ENCODE results near the gene IL1R2. TPM values are rescaled to one million over a fixed set of nuclear protein-coding genes. Genes with fewer than 3 reads are reported as not detected.

IL1R2 gene
- total RNA-seq, 1 experiment from 2014 or later = not detected

DNA sequence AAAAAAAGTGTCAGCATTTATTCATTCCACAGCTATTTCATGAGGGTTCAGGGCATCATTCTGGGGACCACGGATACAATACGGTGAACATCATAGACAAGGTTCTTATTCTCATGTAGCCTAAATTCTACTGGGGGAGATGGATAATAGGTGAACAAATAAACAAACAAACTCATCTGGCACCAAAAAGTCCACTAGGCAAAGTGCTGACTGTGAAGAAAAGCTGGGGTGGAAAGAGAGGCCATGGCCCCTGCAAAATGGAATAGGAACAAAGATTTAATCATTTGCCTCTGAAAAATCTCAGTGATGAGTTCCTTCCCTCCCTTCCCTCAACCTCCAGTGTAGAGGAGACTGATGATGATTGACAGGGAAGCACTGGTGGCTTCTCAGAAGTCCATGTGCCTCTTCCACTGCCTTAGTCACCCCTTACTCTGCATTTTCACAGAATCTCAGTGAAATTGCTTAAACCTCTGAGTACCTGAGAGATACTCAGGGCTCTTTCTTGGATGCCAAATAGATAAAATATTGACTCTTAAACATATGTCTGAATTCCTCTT, 81.5 kb downstream of the IL1R2 start:
- TF ChIP-seq, protein P1, sequence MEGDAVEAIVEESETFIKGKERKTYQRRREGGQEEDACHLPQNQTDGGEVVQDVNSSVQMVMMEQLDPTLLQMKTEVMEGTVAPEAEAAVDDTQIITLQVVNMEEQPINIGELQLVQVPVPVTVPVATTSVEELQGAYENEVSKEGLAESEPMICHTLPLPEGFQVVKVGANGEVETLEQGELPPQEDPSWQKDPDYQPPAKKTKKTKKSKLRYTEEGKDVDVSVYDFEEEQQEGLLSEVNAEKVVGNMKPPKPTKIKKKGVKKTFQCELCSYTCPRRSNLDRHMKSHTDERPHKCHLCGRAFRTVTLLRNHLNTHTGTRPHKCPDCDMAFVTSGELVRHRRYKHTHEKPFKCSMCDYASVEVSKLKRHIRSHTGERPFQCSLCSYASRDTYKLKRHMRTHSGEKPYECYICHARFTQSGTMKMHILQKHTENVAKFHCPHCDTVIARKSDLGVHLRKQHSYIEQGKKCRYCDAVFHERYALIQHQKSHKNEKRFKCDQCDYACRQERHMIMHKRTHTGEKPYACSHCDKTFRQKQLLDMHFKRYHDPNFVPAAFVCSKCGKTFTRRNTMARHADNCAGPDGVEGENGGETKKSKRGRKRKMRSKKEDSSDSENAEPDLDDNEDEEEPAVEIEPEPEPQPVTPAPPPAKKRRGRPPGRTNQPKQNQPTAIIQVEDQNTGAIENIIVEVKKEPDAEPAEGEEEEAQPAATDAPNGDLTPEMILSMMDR (conservative IDR thresholded peaks at IDR 0.05; ENCODE audit: low read depth, low read length) = no peak
- no peak for TF ChIP-seq EZH2 (IDR thresholded peaks at IDR 0.05; ENCODE audit: borderline replicate concordance, low read depth, low read length, poor library complexity, severe bottlenecking)
- CTCF ChIA-PET = no interaction called here
- H3K36me3 ChIP-seq (ENCODE audit: insufficient read depth, low read length, poor library complexity, severe bottlenecking) = no peaks in the 10 kb centered on the region
- no peaks in the 10 kb centered on the region for H3K4me1 ChIP-seq (ENCODE audit: insufficient read depth, low read length, poor library complexity, severe bottlenecking)
- H3K9me3 ChIP-seq (ENCODE audit: low read depth, low read length, poor library complexity, severe bottlenecking) = no peaks in the 10 kb centered on the region
- no TSS peak for BruUV-seq (replicated peaks)
- no peak for DNase-seq (ENCODE audit: low spot score)
- H3K27ac ChIP-seq (ENCODE audit: low read depth, low read length, poor library complexity, severe bottlenecking) = no peak overlapping the region
- H3K27me3 ChIP-seq (replicated peaks; ENCODE audit: insufficient read depth, low read depth, low read length, poor library complexity) = peaks cover 3% of the 10 kb centered on the region
- POLR2A ChIA-PET (ENCODE audit: low non-redundant PET) = no interaction called here
- H3K4me3 ChIP-seq (ENCODE audit: low read depth, low read length, poor library complexity, severe bottlenecking) = no peak overlapping the region
- intact Hi-C loops (cut with micrococcal nuclease; ENCODE audit: unreplicated experiment) = no loop called here

DNA sequence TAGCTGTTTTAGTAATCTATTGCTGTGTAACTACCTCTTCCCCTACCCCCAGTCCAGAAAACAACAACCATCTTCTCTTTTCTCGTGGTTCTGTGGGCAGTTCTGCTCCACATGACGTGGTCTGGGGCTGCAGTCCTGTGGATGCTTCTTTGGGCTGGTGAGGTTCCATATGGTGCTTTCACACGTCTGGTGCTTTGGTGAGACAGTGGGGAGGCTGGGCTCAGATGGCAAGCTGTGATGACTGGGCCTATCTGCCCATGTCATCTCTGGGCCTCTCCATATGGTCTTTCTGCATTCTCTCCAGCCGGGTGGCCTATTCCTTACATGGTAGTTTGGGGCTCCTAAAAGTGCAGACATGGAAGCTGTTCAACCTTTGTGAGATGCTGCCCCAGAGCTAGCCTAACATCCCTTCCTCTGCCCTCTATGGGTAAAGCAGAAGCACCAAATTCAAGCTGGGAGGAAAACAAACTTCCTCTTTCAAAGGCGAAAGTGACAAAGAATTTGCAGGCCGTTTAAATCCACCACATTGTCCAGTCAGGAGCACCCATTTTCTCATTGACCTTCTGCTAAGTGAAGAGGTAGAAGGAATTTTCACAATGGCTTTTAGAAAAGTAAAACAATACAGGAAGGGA, 82.5 kb downstream of the IL1R2 start:
- H3K27me3 ChIP-seq (replicated peaks; ENCODE audit: insufficient read depth, low read depth, low read length, poor library complexity) = peaks cover 3% of the 10 kb centered on the region
- POLR2A ChIA-PET (ENCODE audit: low non-redundant PET) = no interaction called here

DNA sequence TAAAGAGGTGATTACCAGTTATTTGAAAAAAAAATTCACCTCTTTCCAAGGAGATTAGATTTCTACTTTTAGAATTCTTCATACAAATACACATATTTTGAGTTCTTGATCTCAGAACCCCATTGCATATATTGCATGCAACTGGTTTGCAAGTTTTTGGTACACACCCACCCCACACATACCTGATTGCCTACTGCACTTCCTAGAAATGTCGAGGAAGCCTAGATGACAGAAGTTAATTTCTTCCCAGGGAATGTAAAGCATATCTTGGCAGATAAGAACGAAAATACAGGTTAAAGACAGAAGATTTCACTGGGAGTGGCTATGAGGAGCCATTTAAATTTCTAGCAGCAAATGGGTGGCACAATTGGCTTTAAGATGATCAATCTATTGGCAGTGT, 83.7 kb downstream of the IL1R2 start:
- H3K9me3 ChIP-seq (ENCODE audit: low read depth, low read length, poor library complexity, severe bottlenecking) = no peaks in the 10 kb centered on the region
- no TSS peak for BruUV-seq (replicated peaks)
- H3K27ac ChIP-seq (ENCODE audit: low read depth, low read length, poor library complexity, severe bottlenecking) = no peak overlapping the region
- H3K36me3 ChIP-seq (ENCODE audit: insufficient read depth, low read length, poor library complexity, severe bottlenecking) = no peaks in the 10 kb centered on the region
- DNase-seq (ENCODE audit: low spot score) = no peak
- TF ChIP-seq, protein P1 (conservative IDR thresholded peaks at IDR 0.05; ENCODE audit: low read depth, low read length) = no peak
- H3K4me3 ChIP-seq (ENCODE audit: low read depth, low read length, poor library complexity, severe bottlenecking) = no peak overlapping the region
- no peaks in the 10 kb centered on the region for H3K4me1 ChIP-seq (ENCODE audit: insufficient read depth, low read length, poor library complexity, severe bottlenecking)
- H3K27me3 ChIP-seq (replicated peaks; ENCODE audit: insufficient read depth, low read depth, low read length, poor library complexity) = peaks cover 3% of the 10 kb centered on the region
- POLR2A ChIA-PET (ENCODE audit: low non-redundant PET) = no interaction called here
- CTCF ChIA-PET = no interaction called here
- intact Hi-C loops (cut with micrococcal nuclease; ENCODE audit: unreplicated experiment) = no loop called here

More for the DNA sequence above, 82.5 kb downstream of the IL1R2 start:
- intact Hi-C loops (cut with micrococcal nuclease; ENCODE audit: unreplicated experiment) = no loop called here
- CTCF ChIA-PET = no interaction called here
- BruUV-seq (replicated peaks) = no TSS peak
- no peak for TF ChIP-seq EZH2 (IDR thresholded peaks at IDR 0.05; ENCODE audit: borderline replicate concordance, low read depth, low read length, poor library complexity, severe bottlenecking)
- TF ChIP-seq, protein P1 (conservative IDR thresholded peaks at IDR 0.05; ENCODE audit: low read depth, low read length) = no peak
- no peak for DNase-seq (ENCODE audit: low spot score)
- no peaks in the 10 kb centered on the region for H3K9me3 ChIP-seq (ENCODE audit: low read depth, low read length, poor library complexity, severe bottlenecking)
- H3K36me3 ChIP-seq (ENCODE audit: insufficient read depth, low read length, poor library complexity, severe bottlenecking) = no peaks in the 10 kb centered on the region
- no peaks in the 10 kb centered on the region for H3K4me1 ChIP-seq (ENCODE audit: insufficient read depth, low read length, poor library complexity, severe bottlenecking)
- no peak overlapping the region for H3K27ac ChIP-seq (ENCODE audit: low read depth, low read length, poor library complexity, severe bottlenecking)
- no peak overlapping the region for H3K4me3 ChIP-seq (ENCODE audit: low read depth, low read length, poor library complexity, severe bottlenecking)

Measured in A673 (cell line).